HG02884 (cell line): Measurements from ENCODE around the gene DAB1.

ENCODE experiments used
- ATAC-seq: cut with Tn5 transposase; IDR thresholded peaks from one replicate; pipeline ENCODE4 v1.9.1; 2021; ENCODE audit warnings: mild to moderate bottlenecking, moderate library complexity; ENCODE audit not compliant: unreplicated experiment

The DAB1 gene

DNA sequence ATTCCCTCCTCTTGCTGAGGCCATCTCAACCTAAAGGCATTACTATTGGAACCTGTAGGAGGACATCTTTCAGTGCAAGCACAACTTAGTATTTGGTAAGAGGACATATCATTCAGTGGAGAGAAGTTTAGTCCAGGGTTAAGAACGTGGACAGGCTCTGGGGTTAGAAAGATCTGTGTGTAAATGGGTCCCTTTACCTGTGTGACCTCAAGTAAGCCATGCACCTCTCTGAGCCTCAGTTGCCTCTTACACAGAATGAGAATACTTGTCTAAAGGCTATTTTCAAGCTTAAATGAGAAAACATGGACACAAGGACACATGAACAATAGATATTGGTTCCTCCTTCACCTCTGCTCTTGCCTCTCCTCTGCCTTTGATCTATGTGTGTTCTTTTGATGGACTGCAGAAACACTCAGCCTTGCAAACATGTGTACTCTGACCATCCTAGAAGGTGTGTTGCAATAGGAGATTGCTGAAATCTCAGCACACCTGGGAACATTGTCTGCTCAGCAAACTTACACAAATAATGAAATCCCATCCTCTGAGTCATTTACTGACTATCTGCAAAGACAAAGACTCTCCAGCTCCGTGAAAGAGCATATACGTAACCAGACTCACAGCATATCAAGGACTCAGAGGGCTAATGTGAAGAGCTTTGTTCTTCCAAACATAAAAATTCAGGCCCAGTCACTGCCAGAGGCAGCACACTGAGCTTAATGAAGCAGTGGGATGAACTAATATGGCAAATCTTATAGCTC is 143.8 kb downstream of the DAB1 start:
- no peak for ATAC-seq

- ATAC-seq: no peak
Measured at GRCh38 chr1:57278558-57278957, 145.3 kb downstream of the DAB1 start.

GRCh38 chr1:57277681-57278080 is 146.2 kb downstream of the DAB1 start:
- no peak for ATAC-seq

GRCh38 chr1:57276918-57277317 is 146.9 kb downstream of the DAB1 start:
- no peak for ATAC-seq

GRCh38 chr1:57272601-57273000 is 151.3 kb downstream of the DAB1 start:
- ATAC-seq: no peak

- no peak for ATAC-seq
Measured at GRCh38 chr1:57272150-57272549, 151.7 kb downstream of the DAB1 start.

DNA sequence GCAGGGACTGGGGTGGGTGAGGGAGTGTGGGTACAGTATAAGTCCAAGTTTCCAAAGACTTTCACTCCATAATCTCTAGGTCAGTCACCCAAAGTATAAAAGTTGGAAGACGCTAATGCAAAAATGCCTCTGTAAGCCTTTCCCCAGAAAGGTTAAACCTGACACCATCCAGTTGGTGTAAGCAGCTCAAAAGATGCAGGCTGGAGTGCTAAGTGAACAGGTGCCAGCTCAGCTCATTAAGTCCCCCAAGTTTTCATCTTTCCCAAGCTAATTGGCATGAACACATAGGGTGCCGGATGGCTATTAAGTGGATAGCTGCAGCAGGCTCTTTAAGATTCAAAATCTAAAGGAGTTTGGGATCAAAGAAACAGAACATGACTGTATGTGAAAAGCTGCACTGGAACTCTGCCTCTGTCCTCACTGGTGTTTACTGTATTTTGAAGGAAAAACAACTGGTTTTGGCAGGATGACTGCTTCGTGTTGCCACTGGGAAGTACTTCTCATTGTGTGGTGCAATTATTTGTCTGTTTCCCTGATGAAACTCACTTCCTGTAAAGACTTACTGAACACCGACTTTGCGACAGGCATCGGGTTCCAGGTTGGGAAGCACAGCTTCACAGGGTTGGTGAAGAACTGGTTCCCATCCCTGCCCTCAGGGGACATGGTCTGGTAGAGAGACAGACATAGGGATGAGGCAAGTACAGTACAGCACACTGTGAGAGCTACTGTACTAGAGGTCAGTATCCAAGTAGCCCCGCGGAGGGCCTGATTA is 152.7 kb downstream of the DAB1 start:
- ATAC-seq: no peak

DNA sequence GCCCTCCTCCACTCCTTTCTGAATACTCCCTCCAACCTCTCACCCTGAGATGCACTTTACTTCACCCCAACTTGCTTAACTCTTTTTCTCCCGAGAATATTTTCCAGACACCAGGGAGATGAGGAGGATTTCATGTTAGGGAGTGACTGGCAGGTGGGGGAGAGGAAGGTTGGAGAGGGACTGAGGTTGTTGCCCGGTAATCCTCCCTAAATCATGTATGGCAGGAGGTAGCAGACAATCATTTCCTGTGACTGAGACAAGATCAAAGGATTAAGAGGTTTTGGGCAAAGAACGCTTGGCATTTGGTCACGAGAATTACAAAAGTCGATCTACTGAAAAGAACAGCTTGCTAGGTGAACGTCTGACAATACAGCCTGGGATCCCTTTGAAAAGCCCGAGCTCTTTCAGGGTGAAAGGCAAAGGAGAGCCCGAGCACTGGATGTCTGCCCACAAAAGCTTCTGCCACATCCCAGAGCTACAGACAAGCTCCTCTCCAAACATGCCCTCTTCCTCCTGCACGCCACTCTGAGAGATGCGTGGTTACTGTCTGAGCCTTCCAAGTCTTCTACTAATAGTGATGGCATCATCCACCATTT is 154.1 kb downstream of the DAB1 start:
- ATAC-seq: no peak

DNA sequence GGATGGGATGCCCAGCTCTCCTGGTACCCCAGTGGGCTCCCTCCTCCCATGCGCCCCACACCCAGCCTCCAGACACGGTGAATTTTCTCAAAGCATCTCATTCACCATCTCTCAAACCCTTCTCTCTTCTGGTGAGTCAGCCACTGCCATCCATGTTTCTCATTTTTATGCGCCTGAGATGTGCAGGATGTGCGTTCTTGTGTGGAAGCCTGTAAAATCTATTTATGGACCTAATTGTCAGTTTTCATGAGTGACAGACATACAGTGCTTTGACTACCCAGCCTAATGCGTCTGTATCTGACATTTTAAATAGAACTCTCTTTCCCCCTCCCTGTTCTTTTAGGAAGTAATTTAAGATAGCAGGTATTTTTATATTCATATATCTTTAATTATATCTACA is 158.8 kb downstream of the DAB1 start:
- ATAC-seq: no peak

- no peak for ATAC-seq
Measured at GRCh38 chr1:57262472-57262871, 161.4 kb downstream of the DAB1 start.

- ATAC-seq: no peak
Measured at GRCh38 chr1:57258557-57259325, 165.1 kb downstream of the DAB1 start.

GRCh38 chr1:57255945-57256344 is 167.9 kb downstream of the DAB1 start:
- ATAC-seq: no peak

GRCh38 chr1:57254022-57254421 is 169.8 kb downstream of the DAB1 start:
- ATAC-seq: no peak

DNA sequence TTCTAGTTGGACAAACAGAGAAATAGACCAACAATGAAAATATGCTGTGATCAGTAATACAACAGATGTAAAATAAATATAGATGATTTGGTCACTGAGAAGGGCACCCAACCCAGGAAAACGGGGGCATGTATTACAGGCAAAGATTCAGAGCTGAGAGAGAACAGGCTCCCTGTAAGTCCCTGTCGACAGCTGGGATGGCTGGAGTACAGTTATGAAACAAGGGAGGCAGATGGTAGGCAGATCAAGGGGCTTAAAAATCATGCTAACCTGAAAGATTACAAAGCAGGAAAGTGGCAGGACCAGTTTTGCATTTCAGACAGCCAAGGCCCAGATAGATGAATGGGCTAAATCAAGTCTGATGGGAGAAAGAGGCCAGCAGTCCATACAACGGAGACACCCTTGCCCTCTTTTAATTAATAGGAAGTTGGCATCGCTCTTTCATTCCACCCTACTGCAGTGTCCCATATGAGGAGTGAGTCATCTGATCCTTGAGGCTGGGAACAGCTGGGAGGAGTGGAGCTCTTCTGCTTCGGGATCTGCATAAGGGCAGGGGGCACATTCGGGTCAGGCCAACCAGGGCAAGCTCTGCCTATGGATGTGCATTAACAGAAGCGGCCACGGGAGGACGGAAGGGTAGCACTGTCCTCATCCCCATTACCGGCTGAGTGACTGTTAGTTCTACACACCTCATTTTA is 171.1 kb downstream of the DAB1 start:
- no peak for ATAC-seq

DNA sequence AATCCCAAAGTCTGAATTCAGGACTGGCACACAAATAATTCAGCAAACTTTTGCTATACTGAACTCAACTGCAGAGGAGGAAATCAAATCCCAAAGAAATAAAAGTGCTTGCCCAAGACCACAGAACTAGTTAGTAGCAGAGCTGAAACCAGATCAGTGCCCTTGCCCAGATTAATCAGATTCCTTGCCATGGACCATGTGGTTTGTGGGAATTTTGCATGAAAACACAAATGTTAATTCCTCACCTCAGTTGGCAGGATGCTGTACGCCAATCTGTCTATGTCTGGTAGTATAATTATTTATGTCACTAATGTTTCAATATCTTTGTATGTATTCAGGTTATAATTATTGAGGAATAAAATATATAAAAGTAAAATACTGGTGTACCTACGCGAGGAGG is 173.8 kb downstream of the DAB1 start:
- no peak for ATAC-seq

DNA sequence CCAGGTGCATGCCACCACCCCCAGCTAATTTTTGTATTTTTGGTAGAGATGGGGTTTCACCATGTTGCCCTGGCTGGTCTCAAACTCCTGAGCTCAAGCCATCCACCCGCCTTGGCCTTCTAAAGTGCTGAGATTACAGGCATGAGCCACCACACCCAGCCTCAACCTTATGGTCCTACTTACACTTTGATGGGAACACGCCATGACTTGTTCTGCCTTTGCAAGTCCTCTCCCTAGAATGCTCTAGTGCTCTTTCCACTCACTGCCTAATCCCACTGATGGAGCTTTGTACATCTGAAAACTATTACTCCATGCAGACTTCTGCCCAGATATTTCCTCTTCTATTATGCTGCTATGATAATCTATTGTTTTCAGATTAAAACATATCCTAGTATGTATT is 174.3 kb downstream of the DAB1 start:
- no peak for ATAC-seq

DNA sequence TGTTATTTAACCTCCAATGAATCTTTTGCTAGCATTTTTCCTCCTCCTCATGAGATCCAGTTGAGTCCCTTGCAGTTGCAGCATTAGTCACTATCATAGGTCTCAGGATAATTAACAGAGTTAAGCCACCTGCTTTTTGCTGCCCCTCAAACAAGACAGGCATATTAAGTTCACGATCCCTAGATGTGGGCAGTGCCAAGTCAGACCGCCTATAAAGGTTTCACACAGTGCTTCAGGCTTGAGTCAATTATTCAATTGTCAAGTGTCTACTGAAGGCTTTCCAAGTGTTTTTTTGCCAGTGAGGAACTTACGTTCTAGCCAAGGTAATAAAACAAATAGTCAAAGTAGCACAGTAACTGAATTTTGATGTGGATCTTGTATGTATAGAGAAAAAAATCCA is 175.0 kb downstream of the DAB1 start:
- no peak for ATAC-seq

GRCh38 chr1:57238233-57238781 is 185.6 kb downstream of the DAB1 start:
- ATAC-seq: no peak

GRCh38 chr1:57235730-57236510 is 187.9 kb downstream of the DAB1 start:
- ATAC-seq: no peak

GRCh38 chr1:57234459-57234858 is 189.4 kb downstream of the DAB1 start:
- no peak for ATAC-seq
